Duodenal mucosa (tissue), 2 donors: Measurements from ENCODE around the gene ERP27.

Experiments used
- H3K27ac ChIP-seq: one replicate; pipeline ENCODE4 v1.7.0; 2013; ENCODE audit warnings: low read depth, low read length
- H3K27me3 ChIP-seq, 2 donors: one replicate each; pipeline ENCODE4 v1.7.0; 2013; ENCODE audit warnings: low read length in 2 of 2, control low read depth in 1 of 2; ENCODE audit not compliant: insufficient read depth in 2 of 2, control insufficient read depth in 1 of 2
- H3K36me3 ChIP-seq, 2 donors: one replicate each; pipeline ENCODE4 v1.7.0; 2013; ENCODE audit warnings: low read length in 2 of 2, control low read depth in 1 of 2; ENCODE audit not compliant: insufficient read depth in 2 of 2, control insufficient read depth in 1 of 2
- H3K4me1 ChIP-seq, 2 donors: one replicate each; pipeline ENCODE4 v1.7.0; 2013; ENCODE audit warnings: low read length in 2 of 2, control low read depth in 1 of 2; ENCODE audit not compliant: insufficient read depth in 2 of 2, control insufficient read depth in 1 of 2
- H3K4me3 ChIP-seq, 2 donors: one replicate each; pipeline ENCODE4 v1.7.0; 2013; ENCODE audit warnings: low read length in 2 of 2, low read depth in 1 of 2
- H3K9ac ChIP-seq, 2 donors: one replicate each; pipeline ENCODE4 v1.7.0; 2013; ENCODE audit warnings: low read length in 2 of 2, low read depth in 1 of 2
- H3K9me3 ChIP-seq, 2 donors: one replicate each; pipeline ENCODE4 v1.7.0; 2013; ENCODE audit warnings: low read length in 2 of 2, control low read depth in 1 of 2; ENCODE audit not compliant: control insufficient read depth in 1 of 2

Gene ERP27

DNA sequence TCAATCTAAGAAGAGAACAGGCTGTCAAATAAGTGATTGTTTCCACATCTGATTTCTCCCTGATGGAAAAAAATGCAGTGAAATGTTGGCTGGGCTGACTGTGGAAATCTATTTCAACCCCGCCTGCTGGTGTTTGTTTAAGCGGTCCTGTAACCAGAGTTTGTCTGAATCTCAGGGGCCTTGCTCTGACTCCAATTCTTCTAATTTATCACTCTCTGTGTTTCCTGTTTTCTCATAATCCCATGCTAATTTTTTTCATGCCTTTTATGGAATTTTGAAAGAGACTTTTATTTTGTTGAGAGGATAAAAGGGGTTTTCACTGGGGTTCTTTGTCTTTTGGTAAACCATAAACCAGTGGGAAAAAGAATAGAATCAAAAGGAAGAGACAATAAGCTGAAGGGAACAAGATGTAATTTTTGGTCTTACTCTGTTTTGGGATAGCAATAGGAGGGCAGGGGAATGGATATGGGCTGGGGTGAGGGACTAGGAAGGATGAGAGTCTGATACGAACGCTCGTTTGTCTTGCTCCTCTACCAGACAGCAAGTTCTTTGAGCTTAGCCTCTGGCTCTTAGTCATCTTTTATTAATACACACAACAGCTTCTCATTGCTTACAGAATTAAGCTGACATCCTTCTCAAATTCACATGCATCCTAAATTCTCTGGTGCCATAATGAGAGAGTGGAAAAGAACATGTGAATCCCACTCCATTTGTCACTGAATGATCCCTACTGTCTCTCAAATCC lies 44.7 kb downstream of the ERP27 start:
- peak overlapping the region; percentile 13 for H3K27ac ChIP-seq
- H3K9ac ChIP-seq = no peak overlapping the region
- H3K27me3 ChIP-seq = no peaks in the 10 kb centered on the region
- no peaks in the 10 kb centered on the region for H3K36me3 ChIP-seq
- H3K4me1 ChIP-seq = no peaks in the 10 kb centered on the region
- H3K4me3 ChIP-seq = no peak overlapping the region
- no peaks in the 10 kb centered on the region for H3K9me3 ChIP-seq

DNA sequence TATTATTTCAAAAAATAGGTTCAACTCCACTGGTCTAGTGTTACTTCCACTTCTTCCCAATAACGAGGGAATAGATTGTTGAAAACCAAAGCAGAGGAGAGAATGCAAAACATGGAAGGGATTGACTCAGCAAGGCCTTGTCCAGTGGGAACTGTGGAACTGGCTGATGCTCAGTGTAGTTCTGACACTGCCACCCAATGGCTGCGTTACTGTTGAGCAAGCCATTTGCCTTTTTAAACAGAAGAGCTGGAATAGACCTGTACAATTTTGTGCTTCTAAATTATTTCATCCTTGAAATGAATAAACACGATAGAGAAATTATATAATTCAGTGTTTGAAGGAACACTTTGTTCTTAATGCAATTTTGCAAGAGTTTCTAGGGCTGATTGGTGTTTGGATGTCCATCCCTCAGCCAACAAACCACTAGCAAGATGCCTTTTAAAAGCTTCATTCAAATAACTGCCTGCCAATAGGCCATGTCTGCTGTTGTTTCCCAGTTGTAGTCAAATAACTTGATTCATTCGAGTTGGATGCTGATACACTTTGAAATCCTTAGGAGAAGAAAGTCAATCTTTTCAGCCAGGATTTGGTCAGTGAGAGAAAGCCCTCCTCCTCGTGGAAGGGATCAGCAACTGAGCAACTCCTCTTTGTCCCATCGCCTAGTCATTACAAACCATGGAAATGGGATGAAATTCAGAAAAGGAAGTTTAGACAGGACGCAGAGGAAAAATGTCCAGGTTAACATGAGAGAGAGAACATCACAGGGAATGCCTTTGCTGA lies 45.4 kb downstream of the ERP27 start:
- no peak overlapping the region for H3K9ac ChIP-seq
- no peaks in the 10 kb centered on the region for H3K4me1 ChIP-seq
- no peaks in the 10 kb centered on the region for H3K9me3 ChIP-seq
- no peaks in the 10 kb centered on the region for H3K36me3 ChIP-seq
- H3K27ac ChIP-seq = no peak overlapping the region
- H3K4me3 ChIP-seq = no peak overlapping the region
- H3K27me3 ChIP-seq = no peaks in the 10 kb centered on the region

DNA sequence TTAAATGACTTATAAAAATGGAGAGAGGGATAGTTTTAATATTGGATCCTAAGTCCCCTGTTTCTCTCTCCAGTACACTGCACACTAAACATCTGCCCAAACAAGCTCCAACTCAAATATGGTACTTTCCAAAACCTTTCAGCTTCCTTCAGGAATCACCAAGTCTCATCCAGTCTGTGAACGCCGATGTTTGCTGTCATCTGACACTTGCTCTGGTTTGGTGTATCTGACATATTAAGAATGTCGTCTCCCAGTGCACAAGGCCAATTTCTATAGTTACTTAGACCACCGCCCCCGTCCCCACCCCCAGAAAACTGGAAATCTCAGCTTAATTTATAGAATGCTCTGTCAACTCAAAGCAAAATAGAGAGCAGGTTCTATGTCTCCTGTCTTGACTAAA lies 47.6 kb downstream of the ERP27 start:
- Histone ChIP-seq H3K4me3 (no peak overlapping the region), H3K9me3 (no peaks in the 10 kb centered on the region), H3K9ac (no peak overlapping the region), H3K36me3 (no peaks in the 10 kb centered on the region), H3K27me3 (no peaks in the 10 kb centered on the region), H3K4me1 (peaks cover 0 to 8% of the 10 kb centered on the region in 2 donors), H3K27ac (no peak overlapping the region)

DNA sequence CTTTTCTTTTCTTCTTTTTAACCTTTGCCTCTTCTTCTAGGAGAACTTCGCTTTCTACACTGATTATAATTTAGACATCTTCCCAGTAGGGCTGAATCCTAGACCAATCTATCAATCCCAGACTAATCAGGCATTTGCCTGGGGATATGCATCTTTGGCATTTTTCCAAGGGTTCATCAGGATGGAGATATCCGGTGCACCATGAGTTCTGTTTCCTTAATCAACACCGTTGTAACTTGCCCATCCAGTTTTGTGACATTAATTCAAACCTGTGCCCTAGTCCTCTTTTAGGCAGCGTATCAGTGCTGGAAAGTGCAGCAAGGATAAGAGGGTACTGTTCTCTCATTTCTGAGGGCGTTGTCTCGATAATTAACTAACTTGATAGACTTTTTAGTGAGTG lies 52.1 kb downstream of the ERP27 start:
- no peak overlapping the region for H3K27ac ChIP-seq
- H3K9ac ChIP-seq = no peak overlapping the region
- no peaks in the 10 kb centered on the region for H3K9me3 ChIP-seq
- no peaks in the 10 kb centered on the region for H3K27me3 ChIP-seq
- no peaks in the 10 kb centered on the region for H3K36me3 ChIP-seq
- peaks cover 0 to 8% of the 10 kb centered on the region in 2 donors for H3K4me1 ChIP-seq
- no peak overlapping the region for H3K4me3 ChIP-seq

DNA sequence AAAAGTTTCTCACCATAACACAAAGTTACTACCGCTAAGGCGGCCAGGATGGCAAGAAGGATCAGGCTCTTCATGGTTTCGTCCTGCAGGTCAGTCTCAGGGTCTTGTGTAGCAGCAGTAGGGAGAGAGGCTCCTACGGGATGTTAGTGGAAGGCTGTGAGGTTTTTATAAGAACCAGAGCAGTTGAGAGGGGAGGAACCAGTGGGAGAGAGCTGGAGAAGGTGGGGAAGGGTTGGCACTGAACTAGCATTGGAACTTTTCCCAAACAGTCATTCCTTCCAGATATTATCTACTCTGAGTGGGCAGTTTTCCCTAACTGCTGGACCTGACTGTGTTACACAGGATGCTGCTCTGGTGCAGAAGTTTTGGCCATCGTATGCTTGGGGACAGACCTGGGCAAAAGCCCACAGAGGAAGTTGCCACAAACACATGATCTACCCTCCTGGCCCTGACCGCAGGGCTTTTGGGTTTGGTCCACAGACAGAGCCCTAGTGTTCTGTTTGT lies 52.6 kb downstream of the ERP27 start, which contains the start of gene MGP:
MGP (minus strand) TSS at position 137 of the 504 bp plus-strand sequence; CDS start at position 74, 63 bp downstream.
- H3K9ac ChIP-seq = no peak within 1 kb of the TSS
- no peaks in the 10 kb centered on the region for H3K9me3 ChIP-seq
- H3K27me3 ChIP-seq = no peaks in the 10 kb centered on the region

DNA sequence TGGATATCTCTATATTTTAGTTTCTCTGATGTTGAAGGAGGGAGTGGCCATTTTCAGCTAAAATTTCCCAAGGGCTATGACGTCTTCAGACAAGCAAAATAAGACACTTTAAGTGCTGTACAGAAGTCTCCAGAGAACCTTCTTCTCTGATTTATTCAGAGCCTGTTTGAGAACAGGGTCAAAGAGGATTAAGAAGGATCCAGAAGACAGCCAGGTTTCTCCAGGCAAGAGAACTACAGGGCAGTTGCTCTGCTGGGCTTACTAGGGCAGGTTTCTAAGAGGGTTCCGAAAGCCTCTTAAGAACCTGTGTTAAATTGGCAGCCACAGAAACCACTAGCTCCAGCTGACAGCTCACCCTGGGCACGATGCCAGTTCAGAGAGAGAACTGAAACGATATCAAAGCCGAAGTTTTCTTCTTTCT lies 53.9 kb downstream of the ERP27 start:
- Histone ChIP-seq H3K36me3 (no peaks in the 10 kb centered on the region), H3K4me1 (peaks cover 0 to 8% of the 10 kb centered on the region in 2 donors), H3K4me3 (peak overlapping the region in 1 of 2 donors; percentile 24), H3K9me3 (no peaks in the 10 kb centered on the region), H3K9ac (no peak overlapping the region), H3K27ac (no peak overlapping the region), H3K27me3 (no peaks in the 10 kb centered on the region)

More for the DNA sequence above, 52.6 kb downstream of the ERP27 start, which contains the start of gene MGP:
- Histone ChIP-seq H3K4me1 (peaks cover 0 to 8% of the 10 kb centered on the region in 2 donors), H3K27ac (peak within 1 kb of the TSS; percentile 15), H3K4me3 (peak within 1 kb of the TSS; percentile 10 to 24), H3K36me3 (no peaks in the 10 kb centered on the region)

DNA sequence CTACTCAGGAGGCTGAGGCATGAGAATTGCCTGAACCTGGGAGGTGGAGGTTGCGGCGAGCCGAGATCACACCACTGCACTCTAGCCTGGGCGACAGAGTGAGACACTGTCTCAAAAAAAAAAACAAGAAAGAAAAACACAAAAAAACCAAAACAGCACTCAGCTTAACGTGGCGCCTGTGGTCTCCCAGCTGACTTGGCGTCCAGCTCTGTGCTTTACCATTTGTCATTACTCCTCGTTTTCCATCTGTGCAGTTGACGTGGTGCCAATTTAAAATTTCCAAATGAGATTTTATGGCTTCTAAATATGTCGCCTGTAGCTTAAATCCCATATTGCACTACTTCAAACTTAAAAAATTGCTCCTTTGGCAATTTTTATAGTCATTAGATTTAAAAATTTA lies 54.7 kb downstream of the ERP27 start:
- Histone ChIP-seq H3K27ac (no peak overlapping the region), H3K27me3 (no peaks in the 10 kb centered on the region), H3K9me3 (no peaks in the 10 kb centered on the region), H3K4me3 (no peak overlapping the region), H3K9ac (no peak overlapping the region), H3K4me1 (peaks cover 0 to 8% of the 10 kb centered on the region in 2 donors), H3K36me3 (no peaks in the 10 kb centered on the region)

DNA sequence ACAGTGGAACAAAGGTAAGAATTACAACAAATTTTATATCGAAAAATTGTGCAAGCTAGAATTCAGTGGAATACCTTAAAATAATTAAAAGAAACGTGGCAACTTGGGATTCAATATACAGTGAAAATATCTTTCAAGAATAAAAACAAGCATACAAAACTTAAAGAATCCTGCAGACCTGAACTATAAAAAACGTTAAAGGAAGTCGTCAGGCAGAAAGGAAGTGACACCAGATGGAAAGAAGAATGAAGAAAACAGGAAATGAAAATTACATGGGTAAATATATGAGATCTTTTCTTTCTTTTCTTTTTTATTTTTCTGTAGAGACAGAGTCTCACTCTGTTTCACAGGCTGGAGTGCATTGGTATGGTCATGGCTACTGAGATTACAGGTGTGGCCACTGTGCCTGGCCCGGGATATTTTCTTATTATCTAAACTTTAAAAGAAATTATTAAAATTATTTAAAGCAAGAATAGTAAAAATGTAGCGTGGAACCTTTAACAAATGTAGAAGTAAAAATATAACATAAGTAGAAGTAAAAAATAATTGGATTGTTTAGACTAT lies 57.4 kb downstream of the ERP27 start:
- no peak overlapping the region for H3K9ac ChIP-seq
- peaks cover 0 to 3% of the 10 kb centered on the region in 2 donors for H3K4me1 ChIP-seq
- no peak overlapping the region for H3K27ac ChIP-seq
- H3K36me3 ChIP-seq = no peaks in the 10 kb centered on the region
- H3K4me3 ChIP-seq = no peak overlapping the region
- H3K27me3 ChIP-seq = no peaks in the 10 kb centered on the region
- H3K9me3 ChIP-seq = no peaks in the 10 kb centered on the region

DNA sequence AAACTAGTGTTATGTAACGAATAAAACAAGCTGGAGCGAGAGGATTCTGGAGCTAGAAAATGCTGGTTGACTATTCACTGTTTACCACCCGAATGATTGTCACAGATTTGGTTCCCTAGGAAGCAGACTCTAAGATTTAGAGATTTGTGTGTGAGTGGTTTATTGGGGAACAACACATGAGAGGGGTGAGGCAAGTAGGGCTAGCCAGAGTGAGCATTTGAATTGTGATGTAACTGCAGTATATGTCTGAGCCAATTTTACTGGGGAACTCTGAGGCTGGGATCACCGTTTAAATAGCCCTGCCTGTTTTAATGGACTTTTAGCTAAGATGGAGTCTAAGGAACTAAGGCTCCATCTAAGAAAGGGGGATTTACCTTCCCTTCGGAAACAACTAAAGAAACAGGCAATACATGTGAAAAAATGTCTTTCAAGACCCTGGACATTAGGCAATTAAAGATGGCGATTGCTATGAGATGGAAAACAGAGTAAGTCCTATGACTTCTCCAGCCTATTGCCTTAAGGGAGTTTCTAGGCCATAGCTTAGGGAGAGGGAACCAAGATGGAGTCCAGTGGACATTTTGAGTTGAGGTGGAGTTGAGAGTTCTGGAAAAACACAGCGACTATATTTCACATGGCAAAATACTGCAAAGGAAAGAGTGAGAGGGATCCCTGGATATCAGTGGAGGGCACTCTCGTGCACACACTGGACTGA lies 59.0 kb downstream of the ERP27 start:
- H3K36me3 ChIP-seq = no peaks in the 10 kb centered on the region
- no peaks in the 10 kb centered on the region for H3K9me3 ChIP-seq
- H3K9ac ChIP-seq = no peak overlapping the region
- no peak overlapping the region for H3K27ac ChIP-seq
- H3K4me3 ChIP-seq = no peak overlapping the region
- H3K27me3 ChIP-seq = no peaks in the 10 kb centered on the region
- H3K4me1 ChIP-seq = no peaks in the 10 kb centered on the region
